SU-DHL-6 (cell line): ENCODE measurements around the gene CTDSPL.

Source experiments
- CTCF ChIP-seq: fragments of 200-600 bp; sonication (generic); IDR thresholded peaks from one replicate; pipeline ENCODE4 v1.5.1; 2017; ENCODE audit warnings: antibody characterized with exemption, mild to moderate bottlenecking, low read length, moderate library complexity; ENCODE audit not compliant: insufficient read depth, poor library complexity, severe bottlenecking
- EZH2phosphoT487 ChIP-seq: fragments of 200-600 bp; sonication (generic), shearing (Covaris generic); conservative IDR thresholded peaks from 2 replicates; pipeline ENCODE4 v1.6.1; 2018; ENCODE audit warnings: mild to moderate bottlenecking, antibody characterized with exemption, low read length, moderate library complexity, mixed read lengths

GRCh38 chr3:37856381-37856780 is 5.3 kb upstream of the CTDSPL start:
- TF ChIP-seq CTCF, result no peak
- no peak for TF ChIP-seq EZH2phosphoT487
